ENCODE measurements around the gene DNAJC5G. TPM values are rescaled to one million over a fixed set of nuclear protein-coding genes. Genes with fewer than 3 reads are reported as not detected.

The DNAJC5G gene
- total RNA-seq, 1 experiment from 2014 or later: not detected

GRCh38 chr2:27249159-27249890 is 25.9 kb upstream of the DNAJC5G start:
- intact Hi-C loops (cut with micrococcal nuclease): no loop called here
- peak; percentile 20 for DNase-seq (ENCODE audit: unreplicated experiment)
- Mint-ChIP-seq H3K9me3 (ENCODE audit: unreplicated experiment) (no peaks in the 10 kb centered on the region), H3K4me3 (ENCODE audit: unreplicated experiment) (no peak overlapping the region), H3K4me1 (ENCODE audit: insufficient read depth, unreplicated experiment) (peaks cover 6% of the 10 kb centered on the region), H3K27ac (ENCODE audit: low read depth, unreplicated experiment) (no peak overlapping the region), H3K27me3 (ENCODE audit: insufficient read depth, unreplicated experiment) (no peaks in the 10 kb centered on the region), H3K36me3 (ENCODE audit: insufficient read depth, unreplicated experiment) (peaks cover 8% of the 10 kb centered on the region)
- TF ChIP-seq CTCF (IDR thresholded peaks at IDR 0.05; ENCODE audit: unreplicated experiment): no peak
- POLR2A ChIA-PET: interaction anchor here (0.7 to 1.2 kb wide), 3 partner anchors 32 to 178 kb away, joined by 3 to 4 read pairs (median 4); partner anchors contain the start of gene OST4
- CTCF ChIA-PET: interaction anchor here (0.7 to 1.3 kb wide), 2 partner anchors 30 to 32 kb away, joined by 3 to 4 read pairs; no protein-coding TSS in a partner anchor
- no TSS peak for BruUV-seq (replicated peaks)

- no peaks in the 10 kb centered on the region for H3K27me3 Mint-ChIP-seq (ENCODE audit: insufficient read depth, unreplicated experiment)
- H3K27ac Mint-ChIP-seq (ENCODE audit: low read depth, unreplicated experiment): no peak overlapping the region
These were observed 25.2 kb upstream of the DNAJC5G start for GRCh38 chr2:27249891-27250651.

DNA sequence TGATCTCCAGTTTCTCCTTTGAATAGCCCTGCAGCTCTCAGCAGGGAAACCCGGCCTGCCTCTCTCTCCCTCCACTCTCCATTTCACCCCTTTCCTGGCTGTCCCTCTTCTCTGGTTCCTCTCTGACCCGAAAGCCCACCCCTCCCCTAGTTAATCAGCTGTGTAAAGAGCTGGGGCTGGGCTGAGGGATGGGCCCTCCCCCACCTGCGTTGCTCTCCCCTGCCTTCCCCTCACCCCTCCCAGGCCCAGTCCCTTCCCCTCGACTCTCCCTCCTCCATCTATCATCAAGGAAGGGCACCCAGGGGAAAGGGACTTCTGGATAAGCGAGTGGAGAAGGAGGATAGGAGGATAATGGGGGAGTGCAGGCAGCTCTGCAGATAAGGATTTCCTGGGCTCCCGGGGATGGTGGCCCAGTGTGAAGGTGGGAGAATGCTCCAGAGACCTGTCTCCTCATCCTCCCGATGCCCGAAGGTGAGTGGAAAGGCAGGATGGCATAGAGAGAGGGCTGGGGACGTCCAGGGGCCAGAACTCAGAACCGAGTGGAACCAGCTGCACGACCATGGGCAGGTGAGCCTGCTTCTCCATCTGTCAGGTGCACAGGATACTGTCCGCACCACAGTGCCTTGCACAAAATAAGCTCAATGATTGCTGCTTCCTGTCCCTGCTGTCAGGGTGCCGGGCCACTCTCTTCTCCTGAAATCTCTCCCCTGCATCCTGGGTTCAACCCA is 24.4 kb upstream of the DNAJC5G start:
- intact Hi-C loops (cut with micrococcal nuclease): no loop called here
- no TSS peak for BruUV-seq (replicated peaks)
- Mint-ChIP-seq H3K9me3 (ENCODE audit: unreplicated experiment) (no peaks in the 10 kb centered on the region), H3K27ac (ENCODE audit: low read depth, unreplicated experiment) (no peak overlapping the region), H3K27me3 (ENCODE audit: insufficient read depth, unreplicated experiment) (no peaks in the 10 kb centered on the region), H3K4me1 (ENCODE audit: insufficient read depth, unreplicated experiment) (peaks cover 17% of the 10 kb centered on the region), H3K4me3 (ENCODE audit: unreplicated experiment) (no peak overlapping the region), H3K36me3 (ENCODE audit: insufficient read depth, unreplicated experiment) (peaks cover 5% of the 10 kb centered on the region)
- DNase-seq (ENCODE audit: unreplicated experiment): no peak
- ChIA-PET CTCF (interaction anchor here (1.2 kb wide), 1 partner anchor 24 kb away, joined by 3 read pairs; no protein-coding TSS in a partner anchor), POLR2A (interaction anchor here (0.7 kb wide), 1 partner anchor 153 kb away, joined by 3 read pairs; no protein-coding TSS in a partner anchor)
- TF ChIP-seq CTCF (IDR thresholded peaks at IDR 0.05; ENCODE audit: unreplicated experiment): no peak

More at GRCh38 chr2:27249891-27250651, 25.2 kb upstream of the DNAJC5G start:
- Mint-ChIP-seq H3K36me3 (ENCODE audit: insufficient read depth, unreplicated experiment) (peaks cover 5% of the 10 kb centered on the region), H3K9me3 (ENCODE audit: unreplicated experiment) (no peaks in the 10 kb centered on the region), H3K4me3 (ENCODE audit: unreplicated experiment) (no peak overlapping the region), H3K4me1 (ENCODE audit: insufficient read depth, unreplicated experiment) (peaks cover 10% of the 10 kb centered on the region)
- ChIA-PET POLR2A (interaction anchor here (0.7 to 1.2 kb wide), 3 partner anchors 107 to 179 kb away, joined by 3 to 4 read pairs (median 3); partner anchors contain the start of gene OST4), CTCF (no interaction called here)
- intact Hi-C loops (cut with micrococcal nuclease): no loop called here
- BruUV-seq (replicated peaks): no TSS peak
- DNase-seq (ENCODE audit: unreplicated experiment): peak; percentile 55
- TF ChIP-seq CTCF (IDR thresholded peaks at IDR 0.05; ENCODE audit: unreplicated experiment): peak; percentile 38
